ENCODE results near the gene HEXD.

The HEXD gene

GRCh38 chr17:82382933-82383255, 35.3 kb upstream of the HEXD start:
- DNase-seq = no peak

DNA sequence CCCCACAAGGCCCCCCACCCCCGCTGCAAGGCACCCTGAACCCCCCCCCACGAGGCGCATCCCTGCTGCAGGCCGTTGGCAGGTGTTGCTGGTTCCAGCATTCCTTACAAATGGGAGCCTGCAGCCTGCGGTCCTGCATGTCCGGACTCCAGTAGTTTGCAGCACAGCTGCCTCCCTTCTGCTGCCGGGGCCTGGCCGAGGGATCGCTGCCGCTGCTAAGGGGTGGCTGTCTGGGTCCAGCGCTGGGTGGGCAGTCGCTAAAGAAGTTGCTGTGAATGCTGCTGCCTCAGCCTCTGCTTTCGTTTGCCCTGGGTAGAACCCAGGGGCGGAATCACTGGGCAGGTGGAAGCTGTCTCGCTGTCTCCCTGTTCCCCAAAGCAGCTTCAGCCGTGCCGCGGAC, 34.7 kb upstream of the HEXD start:
- no peak for DNase-seq

- DNase-seq = no peak
Measured at GRCh38 chr17:82384051-82384729, 34.0 kb upstream of the HEXD start.

- DNase-seq = no peak
Measured at GRCh38 chr17:82384730-82385481, 33.2 kb upstream of the HEXD start.

DNA sequence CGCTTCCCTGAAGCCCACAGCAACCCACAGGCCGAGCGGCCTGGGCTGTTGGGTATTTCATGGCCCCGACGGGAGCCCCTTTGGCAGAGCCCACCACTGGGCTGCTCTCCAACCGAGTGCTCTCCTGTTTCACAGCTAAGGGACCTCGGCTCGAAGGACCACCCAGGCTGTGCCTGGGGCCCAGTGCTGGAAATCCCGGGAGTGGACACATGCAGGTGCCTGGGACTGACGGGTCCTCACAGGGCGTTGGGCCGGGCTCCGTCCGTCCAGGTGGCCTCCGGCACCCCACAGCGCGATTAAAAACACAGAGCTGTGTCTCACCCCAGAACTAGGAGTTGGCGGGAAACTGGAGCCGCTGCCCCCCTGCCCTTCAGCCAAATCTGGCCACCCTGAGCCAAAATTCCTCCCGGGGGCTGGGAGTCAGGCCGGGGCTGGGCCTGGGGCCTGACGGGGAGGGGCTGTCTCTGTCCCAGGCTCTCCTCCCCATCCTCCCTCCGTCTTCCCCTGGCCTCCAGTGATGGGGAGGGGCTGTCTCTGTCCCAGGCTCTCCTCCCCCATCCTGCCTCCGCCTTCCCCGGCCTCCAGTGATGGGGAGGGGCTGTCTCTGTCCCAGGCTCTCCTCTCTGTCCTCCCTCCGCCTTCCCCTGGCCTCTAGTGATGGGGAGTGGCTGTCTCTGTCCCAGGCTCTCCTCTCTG, 32.4 kb upstream of the HEXD start:
- no peak for DNase-seq

DNA sequence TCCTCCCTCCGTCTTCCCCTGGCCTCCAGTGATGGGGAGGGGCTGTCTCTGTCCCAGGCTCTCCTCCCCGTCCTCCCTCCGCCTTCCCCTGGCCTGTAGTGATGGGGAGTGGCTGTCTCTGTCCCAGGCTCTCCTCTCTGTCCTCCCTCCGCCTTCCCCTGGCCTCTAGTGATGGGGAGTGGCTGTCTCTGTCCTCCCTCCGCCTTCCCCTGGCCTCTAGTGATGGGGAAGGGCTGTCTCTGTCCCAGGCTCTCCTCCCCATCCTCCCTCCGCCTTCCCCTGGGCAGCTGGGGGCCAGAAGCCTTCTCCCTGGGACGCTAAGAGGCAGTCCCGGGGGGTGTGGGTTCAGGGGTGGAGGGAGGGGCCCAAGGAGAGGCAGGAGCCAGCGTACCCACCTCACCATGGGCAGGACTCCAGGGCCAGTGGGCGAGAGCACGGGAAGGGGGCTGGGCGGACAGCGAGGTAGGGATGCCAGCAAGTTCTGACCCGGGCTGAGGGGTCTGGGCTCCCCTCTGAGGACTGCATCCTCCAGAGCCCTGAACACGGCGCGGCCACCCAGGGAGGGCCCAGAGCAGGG, 31.8 kb upstream of the HEXD start:
- DNase-seq = no peak

GRCh38 chr17:82386881-82387704, 31.1 kb upstream of the HEXD start:
- no peak for DNase-seq

DNA sequence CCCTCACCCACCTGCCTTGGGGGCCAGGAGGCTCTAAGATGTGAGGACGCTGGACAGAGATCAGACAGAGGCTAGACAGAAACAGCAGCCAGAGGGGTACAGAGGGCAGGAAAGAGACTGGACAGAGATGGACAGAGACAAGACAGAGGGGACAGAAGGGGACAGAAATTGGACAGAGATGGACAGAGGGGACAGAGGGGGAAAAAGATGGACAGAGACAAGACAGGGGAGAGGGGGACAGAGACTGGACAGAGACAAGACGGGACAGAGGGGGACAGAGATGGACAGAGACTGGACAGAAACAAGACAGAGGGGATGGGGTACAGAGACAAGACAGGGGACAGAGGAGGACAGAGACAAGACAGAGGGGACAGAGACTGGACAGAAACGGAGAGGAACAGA, 30.4 kb upstream of the HEXD start:
- no peak for DNase-seq

- DNase-seq = no peak
Measured at GRCh38 chr17:82388223-82388921, 29.8 kb upstream of the HEXD start.

GRCh38 chr17:82388922-82389283, 29.2 kb upstream of the HEXD start:
- DNase-seq = no peak

- no peak for DNase-seq
Measured at GRCh38 chr17:82389379-82389778, 28.8 kb upstream of the HEXD start.

DNA sequence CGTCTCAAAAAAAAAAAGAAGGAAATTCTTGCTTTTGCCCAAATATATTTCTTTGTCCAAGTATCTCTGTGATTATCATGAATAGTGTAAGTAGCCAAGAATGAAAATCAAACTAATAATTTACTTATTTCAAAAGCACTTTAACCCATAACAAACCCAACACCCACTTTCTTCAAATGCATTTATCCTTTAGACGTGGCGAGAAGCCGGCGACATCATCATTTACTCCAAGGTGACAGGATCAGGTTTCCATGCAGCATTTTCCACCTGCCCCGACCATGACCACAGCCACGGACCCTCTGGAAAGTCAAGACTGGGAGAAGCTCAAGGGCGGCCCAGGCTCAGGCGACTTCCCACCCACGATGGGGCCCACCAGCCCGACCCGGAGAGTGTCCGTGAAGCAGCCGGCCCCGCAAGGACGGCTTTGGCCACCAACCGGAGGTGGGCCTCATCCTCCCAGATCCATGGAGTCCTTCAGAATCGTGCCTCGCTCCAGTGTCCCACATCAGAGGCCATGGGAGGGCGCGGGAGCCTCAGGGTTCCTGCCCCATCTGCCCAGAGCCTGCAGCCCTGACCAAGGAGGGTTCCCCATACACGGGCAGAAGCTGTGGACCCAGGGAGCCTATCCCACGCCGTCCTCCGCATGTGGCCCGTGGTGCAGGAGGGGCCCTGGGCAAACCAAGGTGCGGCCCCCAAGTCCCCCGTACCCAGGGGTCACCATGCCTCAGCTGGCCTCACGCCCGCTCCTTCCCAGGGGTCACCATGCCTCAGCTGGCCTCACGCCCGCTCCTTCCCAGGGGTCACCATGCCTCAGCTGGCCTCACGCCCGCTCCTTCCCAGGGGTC, 27.9 kb upstream of the HEXD start:
- no peak for DNase-seq

GRCh38 chr17:82390860-82391435, 27.2 kb upstream of the HEXD start:
- DNase-seq = no peak

- no peak for DNase-seq
Measured at GRCh38 chr17:82391496-82392066, 26.6 kb upstream of the HEXD start.

GRCh38 chr17:82392209-82392920, 25.8 kb upstream of the HEXD start:
- no peak for DNase-seq

- no peak for DNase-seq
Measured at GRCh38 chr17:82392941-82393340, 25.2 kb upstream of the HEXD start.

DNA sequence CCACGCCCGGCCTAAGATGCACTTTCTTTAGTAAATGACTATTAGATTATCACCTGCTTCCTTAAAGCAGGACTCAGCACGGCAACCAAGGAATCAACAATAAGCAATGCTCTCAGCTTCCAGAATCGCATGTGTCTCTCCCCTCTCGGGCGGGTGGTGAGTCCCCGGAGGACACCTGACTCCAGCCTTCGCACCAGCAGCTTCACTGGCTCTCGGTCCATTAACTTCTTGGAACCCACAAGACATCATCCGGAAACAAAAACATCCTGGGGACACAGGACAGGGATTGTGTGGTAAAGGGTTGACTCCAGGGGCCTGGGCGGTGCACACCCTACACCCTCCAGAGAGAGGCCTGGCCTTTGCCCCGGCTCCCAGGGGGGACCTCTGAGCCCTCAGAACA, 23.9 kb upstream of the HEXD start:
- no peak for DNase-seq

- DNase-seq = no peak
Measured at GRCh38 chr17:82396601-82397435, 21.3 kb upstream of the HEXD start.
